Right renal cortex interstitium (tissue), 3 donors: Measurements from ENCODE around the gene MIF. TPM values are rescaled to one million over a fixed set of nuclear protein-coding genes. Genes with fewer than 3 reads are reported as not detected.
"Not testable (repeated sequence)": the region's sequence is repeated elsewhere in the genome, so short reads cannot be mapped to it uniquely, and the experiment has no call there.

Source experiments
- DNase-seq, 3 donors: peaks; one replicate each; pipeline ENCODE4 v3.0.0-alpha.2; 2013; ENCODE audit warnings: low read depth in 3 of 3, low spot score in 2 of 3
- polyA plus RNA-seq, 3 donors: library from polyadenylated mRNA; unstranded; fragments of 120-200 nt; gene quantifications; one replicate each; pipeline ENCODE4 v1.2.1, GENCODE V29; 2013; ENCODE audit not compliant: insufficient read length in 3 of 3

MIF gene
- polyA plus RNA-seq: 100 to 1,000 TPM; 145 to 194 (median 161) TPM

- DNase-seq: peak; percentile 78 to 85 (median 83)
These were observed at the start of gene MIF for GRCh38 chr22:23893945-23894709. Gene MIF, plus strand, starts transcription at chr22:23894383. Its CDS starts 92 bp downstream, at chr22:23894475.

- no peak for DNase-seq
These were observed 49.4 kb upstream of the MIF start for GRCh38 chr22:23844739-23845202.

- DNase-seq: no peak
These were observed 48.7 kb upstream of the MIF start for GRCh38 chr22:23845265-23846080.

GRCh38 chr22:23846081-23846469, 48.1 kb upstream of the MIF start:
- DNase-seq: no peak

GRCh38 chr22:23847310-23847920, 46.8 kb upstream of the MIF start:
- DNase-seq: no peak

GRCh38 chr22:23847991-23848864, 46.0 kb upstream of the MIF start:
- no peak for DNase-seq

- peak in 1 of 3 donors; percentile 68 for DNase-seq
These were observed 44.9 kb upstream of the MIF start for GRCh38 chr22:23849009-23850006.

GRCh38 chr22:23850136-23850611, 44.0 kb upstream of the MIF start:
- no peak for DNase-seq

GRCh38 chr22:23856721-23857605, 37.2 kb upstream of the MIF start:
- DNase-seq: no peak

GRCh38 chr22:23857606-23858483, 36.3 kb upstream of the MIF start, which contains the start of gene SLC2A11:
Gene SLC2A11, plus strand, starts transcription at chr22:23857875. Its CDS starts 125 bp downstream, at chr22:23858000.
- DNase-seq: peak; percentile 93 to 98 (median 95)

- DNase-seq: no peak
These were observed 35.7 kb upstream of the MIF start for GRCh38 chr22:23858484-23858815.

GRCh38 chr22:23859201-23859600, 35.0 kb upstream of the MIF start:
- DNase-seq: no peak

- DNase-seq: not testable (repeated sequence)
These were observed 34.0 kb upstream of the MIF start for GRCh38 chr22:23860187-23860586.

GRCh38 chr22:23862103-23862502, 32.1 kb upstream of the MIF start:
- no peak for DNase-seq

GRCh38 chr22:23864499-23865154, 29.6 kb upstream of the MIF start:
- not testable (repeated sequence) for DNase-seq

- DNase-seq: no peak
These were observed 25.6 kb upstream of the MIF start for GRCh38 chr22:23868580-23868979.
